Chondrocyte (in vitro differentiated cells): Measurements from ENCODE around the gene CENPQ. TPM values are rescaled to one million over a fixed set of nuclear protein-coding genes. Genes with fewer than 3 reads are reported as not detected.

Experiments used
- DNase-seq: peaks from one replicate; pipeline ENCODE4 v3.0.0; 2021; ENCODE audit warnings: mixed read lengths, low spot score
- H3K27ac Mint-ChIP-seq: one replicate; pipeline ENCODE4 v1.8.0; 2021; ENCODE audit warnings: mild to moderate bottlenecking, moderate library complexity, mixed read lengths; ENCODE audit not compliant: unreplicated experiment
- H3K27me3 Mint-ChIP-seq: 2 replicates; pipeline ENCODE4 v1.8.0; 2021; ENCODE audit warnings: low read depth, mixed read lengths
- H3K36me3 Mint-ChIP-seq: 2 replicates; pipeline ENCODE4 v1.8.0; 2021; ENCODE audit warnings: low read depth, mixed read lengths
- H3K4me1 Mint-ChIP-seq: 2 replicates; pipeline ENCODE4 v1.8.0; 2021; ENCODE audit warnings: low read depth, mild to moderate bottlenecking, mixed read lengths
- H3K4me3 Mint-ChIP-seq: one replicate; pipeline ENCODE4 v1.8.0; 2021; ENCODE audit warnings: mild to moderate bottlenecking, moderate library complexity, mixed read lengths; ENCODE audit not compliant: unreplicated experiment
- H3K9me3 Mint-ChIP-seq: 2 replicates; pipeline ENCODE4 v1.8.0; 2021; ENCODE audit warnings: low read depth, mixed read lengths
- CTCF ChIP-seq: fragments of 200-600 bp; sonication (generic); IDR thresholded peaks from 2 replicates; pipeline ENCODE4 v1.5.0; 2021; ENCODE audit warnings: antibody characterized with exemption, mild to moderate bottlenecking, moderate library complexity
- total RNA-seq: library from RNA; stranded (reverse); gene quantifications from 3 replicates; pipeline ENCODE4 v1.2.1, GENCODE V29; 2021

The CENPQ gene
- total RNA-seq, 1 donor from 2014 or later, result 2.6 TPM

- no peak for TF ChIP-seq CTCF
- no peak overlapping the region for H3K4me3 Mint-ChIP-seq
- no peak for DNase-seq
- no peaks in the 10 kb centered on the region for H3K36me3 Mint-ChIP-seq
- H3K27me3 Mint-ChIP-seq, result peaks cover 7% of the 10 kb centered on the region
- H3K9me3 Mint-ChIP-seq, result no peaks in the 10 kb centered on the region
- no peak overlapping the region for H3K27ac Mint-ChIP-seq
- H3K4me1 Mint-ChIP-seq, result no peaks in the 10 kb centered on the region
Measured at GRCh38 chr6:49523901-49524300, 60.7 kb downstream of the CENPQ start.

GRCh38 chr6:49524541-49524940 lies 61.4 kb downstream of the CENPQ start:
- Mint-ChIP-seq H3K27me3 (peaks cover 11% of the 10 kb centered on the region), H3K4me1 (no peaks in the 10 kb centered on the region), H3K36me3 (no peaks in the 10 kb centered on the region), H3K4me3 (no peak overlapping the region), H3K9me3 (no peaks in the 10 kb centered on the region), H3K27ac (no peak overlapping the region)
- DNase-seq, result no peak
- TF ChIP-seq CTCF, result no peak

GRCh38 chr6:49526598-49526997 lies 63.4 kb downstream of the CENPQ start:
- Mint-ChIP-seq H3K4me3 (no peak overlapping the region), H3K9me3 (no peaks in the 10 kb centered on the region), H3K36me3 (no peaks in the 10 kb centered on the region), H3K27me3 (peaks cover 18% of the 10 kb centered on the region), H3K27ac (no peak overlapping the region), H3K4me1 (no peaks in the 10 kb centered on the region)
- no peak for DNase-seq
- no peak for TF ChIP-seq CTCF

GRCh38 chr6:49527320-49527719 lies 64.2 kb downstream of the CENPQ start:
- Mint-ChIP-seq H3K4me3 (no peak overlapping the region), H3K4me1 (peaks cover 2% of the 10 kb centered on the region), H3K27ac (no peak overlapping the region), H3K36me3 (no peaks in the 10 kb centered on the region), H3K9me3 (no peaks in the 10 kb centered on the region), H3K27me3 (peaks cover 23% of the 10 kb centered on the region)
- no peak for TF ChIP-seq CTCF
- no peak for DNase-seq

- no peak overlapping the region for H3K27ac Mint-ChIP-seq
- peaks cover 2% of the 10 kb centered on the region for H3K4me1 Mint-ChIP-seq
- no peak for TF ChIP-seq CTCF
- peaks cover 23% of the 10 kb centered on the region for H3K27me3 Mint-ChIP-seq
- no peak overlapping the region for H3K4me3 Mint-ChIP-seq
- DNase-seq, result no peak
- no peaks in the 10 kb centered on the region for H3K36me3 Mint-ChIP-seq
- H3K9me3 Mint-ChIP-seq, result no peaks in the 10 kb centered on the region
Measured at GRCh38 chr6:49528571-49528970, 65.4 kb downstream of the CENPQ start.
